ENCODE measurements around the gene PCSK4.

DNA sequence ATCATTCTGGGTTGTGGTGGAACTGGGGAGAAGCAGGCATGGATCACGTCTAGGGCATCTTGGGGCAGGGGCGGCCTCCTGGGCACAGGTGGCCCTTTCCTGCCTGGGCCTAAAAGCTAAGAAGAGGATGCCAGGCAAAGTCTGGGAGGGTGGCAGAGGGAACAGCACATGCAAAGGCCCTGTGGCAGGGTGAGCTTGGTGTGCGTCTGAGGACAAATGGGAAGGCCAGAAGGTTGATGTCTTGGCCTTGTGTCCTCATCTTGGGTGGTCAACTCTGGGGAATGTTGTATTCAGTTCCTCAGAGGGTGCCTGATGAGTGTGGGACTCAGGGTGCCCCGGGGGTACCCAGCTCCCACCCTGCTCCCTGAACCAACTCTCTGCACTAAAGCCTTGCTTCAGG is 28.3 kb upstream of the PCSK4 start:
- TF ChIP-seq, protein P1, sequence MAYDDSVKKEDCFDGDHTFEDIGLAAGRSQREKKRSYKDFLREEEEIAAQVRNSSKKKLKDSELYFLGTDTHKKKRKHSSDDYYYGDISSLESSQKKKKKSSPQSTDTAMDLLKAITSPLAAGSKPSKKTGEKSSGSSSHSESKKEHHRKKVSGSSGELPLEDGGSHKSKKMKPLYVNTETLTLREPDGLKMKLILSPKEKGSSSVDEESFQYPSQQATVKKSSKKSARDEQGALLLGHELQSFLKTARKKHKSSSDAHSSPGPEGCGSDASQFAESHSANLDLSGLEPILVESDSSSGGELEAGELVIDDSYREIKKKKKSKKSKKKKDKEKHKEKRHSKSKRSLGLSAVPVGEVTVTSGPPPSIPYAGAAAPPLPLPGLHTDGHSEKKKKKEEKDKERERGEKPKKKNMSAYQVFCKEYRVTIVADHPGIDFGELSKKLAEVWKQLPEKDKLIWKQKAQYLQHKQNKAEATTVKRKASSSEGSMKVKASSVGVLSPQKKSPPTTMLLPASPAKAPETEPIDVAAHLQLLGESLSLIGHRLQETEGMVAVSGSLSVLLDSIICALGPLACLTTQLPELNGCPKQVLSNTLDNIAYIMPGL (CRISPR knock-in tag; IDR thresholded peaks at IDR 0.05; ENCODE audit: borderline replicate concordance in 1 of 2, low read depth in 1 of 2) = no peak
- no peak for TF ChIP-seq TBL1XR1 (IDR thresholded peaks at IDR 0.05; ENCODE audit: borderline replicate concordance, low read length, partially characterized antibody)
- TF ChIP-seq, protein P2, sequence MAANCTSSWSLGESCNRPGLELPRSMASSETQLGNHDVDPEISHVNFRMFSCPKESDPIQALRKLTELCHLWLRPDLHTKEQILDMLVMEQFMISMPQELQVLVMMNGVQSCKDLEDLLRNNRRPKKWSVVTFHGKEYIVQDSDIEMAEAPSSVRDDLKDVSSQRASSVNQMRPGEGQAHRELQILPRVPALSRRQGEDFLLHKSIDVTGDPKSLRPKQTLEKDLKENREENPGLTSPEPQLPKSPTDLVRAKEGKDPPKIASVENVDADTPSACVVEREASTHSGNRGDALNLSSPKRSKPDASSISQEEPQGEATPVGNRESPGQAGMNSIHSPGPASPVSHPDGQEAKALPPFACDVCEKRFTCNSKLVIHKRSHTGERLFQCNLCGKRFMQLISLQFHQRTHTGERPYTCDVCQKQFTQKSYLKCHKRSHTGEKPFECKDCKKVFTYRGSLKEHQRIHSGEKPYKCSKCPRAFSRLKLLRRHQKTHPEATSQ (CRISPR knock-in tag; IDR thresholded peaks at IDR 0.05; ENCODE audit: borderline replicate concordance) = no peak
- TF ChIP-seq, protein P3, sequence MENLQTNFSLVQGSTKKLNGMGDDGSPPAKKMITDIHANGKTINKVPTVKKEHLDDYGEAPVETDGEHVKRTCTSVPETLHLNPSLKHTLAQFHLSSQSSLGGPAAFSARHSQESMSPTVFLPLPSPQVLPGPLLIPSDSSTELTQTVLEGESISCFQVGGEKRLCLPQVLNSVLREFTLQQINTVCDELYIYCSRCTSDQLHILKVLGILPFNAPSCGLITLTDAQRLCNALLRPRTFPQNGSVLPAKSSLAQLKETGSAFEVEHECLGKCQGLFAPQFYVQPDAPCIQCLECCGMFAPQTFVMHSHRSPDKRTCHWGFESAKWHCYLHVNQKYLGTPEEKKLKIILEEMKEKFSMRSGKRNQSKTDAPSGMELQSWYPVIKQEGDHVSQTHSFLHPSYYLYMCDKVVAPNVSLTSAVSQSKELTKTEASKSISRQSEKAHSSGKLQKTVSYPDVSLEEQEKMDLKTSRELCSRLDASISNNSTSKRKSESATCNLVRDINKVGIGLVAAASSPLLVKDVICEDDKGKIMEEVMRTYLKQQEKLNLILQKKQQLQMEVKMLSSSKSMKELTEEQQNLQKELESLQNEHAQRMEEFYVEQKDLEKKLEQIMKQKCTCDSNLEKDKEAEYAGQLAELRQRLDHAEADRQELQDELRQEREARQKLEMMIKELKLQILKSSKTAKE (CRISPR knock-in tag; IDR thresholded peaks at IDR 0.05; ENCODE audit: borderline replicate concordance) = no peak
- no peak for TF ChIP-seq HOXA7 (CRISPR knock-in tag; IDR thresholded peaks at IDR 0.05)
- no peak for TF ChIP-seq RAD21 (CRISPR knock-in tag; IDR thresholded peaks at IDR 0.05)
- TF ChIP-seq REL (CRISPR knock-in tag; conservative IDR thresholded peaks at IDR 0.05) = no peak
- TF ChIP-seq, protein P4, sequence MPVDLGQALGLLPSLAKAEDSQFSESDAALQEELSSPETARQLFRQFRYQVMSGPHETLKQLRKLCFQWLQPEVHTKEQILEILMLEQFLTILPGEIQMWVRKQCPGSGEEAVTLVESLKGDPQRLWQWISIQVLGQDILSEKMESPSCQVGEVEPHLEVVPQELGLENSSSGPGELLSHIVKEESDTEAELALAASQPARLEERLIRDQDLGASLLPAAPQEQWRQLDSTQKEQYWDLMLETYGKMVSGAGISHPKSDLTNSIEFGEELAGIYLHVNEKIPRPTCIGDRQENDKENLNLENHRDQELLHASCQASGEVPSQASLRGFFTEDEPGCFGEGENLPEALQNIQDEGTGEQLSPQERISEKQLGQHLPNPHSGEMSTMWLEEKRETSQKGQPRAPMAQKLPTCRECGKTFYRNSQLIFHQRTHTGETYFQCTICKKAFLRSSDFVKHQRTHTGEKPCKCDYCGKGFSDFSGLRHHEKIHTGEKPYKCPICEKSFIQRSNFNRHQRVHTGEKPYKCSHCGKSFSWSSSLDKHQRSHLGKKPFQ (CRISPR knock-in tag; IDR thresholded peaks at IDR 0.05; ENCODE audit: insufficient replicate concordance) = no peak
- no peak for TF ChIP-seq POLR2AphosphoS2 (IDR thresholded peaks at IDR 0.05; ENCODE audit: low read depth, low read length)

All from HepG2 (cell line).